Measurements from ENCODE around the gene GRIN1.

DNA sequence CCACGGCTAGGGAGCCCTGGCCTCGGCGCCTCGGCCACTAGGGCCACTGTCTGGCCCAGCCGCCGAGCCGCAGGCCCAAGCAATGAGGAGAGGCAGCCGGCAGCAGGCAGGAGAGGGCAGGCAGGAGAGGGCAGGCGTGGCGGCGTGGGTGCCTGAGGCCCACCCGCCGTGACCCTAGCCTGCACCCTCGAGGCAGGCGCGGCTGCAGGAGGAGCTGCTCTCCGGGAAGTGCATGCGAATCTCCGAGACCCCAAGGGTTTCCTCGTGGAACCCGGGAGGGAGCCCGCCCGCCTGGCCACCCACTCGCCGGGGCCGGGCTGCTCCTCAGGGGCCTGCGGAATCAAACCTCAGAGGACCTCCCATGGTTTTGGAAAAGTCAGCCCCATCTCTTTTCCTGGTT is 9.3 kb downstream of the GRIN1 start:
- TF ChIP-seq, protein P1, sequence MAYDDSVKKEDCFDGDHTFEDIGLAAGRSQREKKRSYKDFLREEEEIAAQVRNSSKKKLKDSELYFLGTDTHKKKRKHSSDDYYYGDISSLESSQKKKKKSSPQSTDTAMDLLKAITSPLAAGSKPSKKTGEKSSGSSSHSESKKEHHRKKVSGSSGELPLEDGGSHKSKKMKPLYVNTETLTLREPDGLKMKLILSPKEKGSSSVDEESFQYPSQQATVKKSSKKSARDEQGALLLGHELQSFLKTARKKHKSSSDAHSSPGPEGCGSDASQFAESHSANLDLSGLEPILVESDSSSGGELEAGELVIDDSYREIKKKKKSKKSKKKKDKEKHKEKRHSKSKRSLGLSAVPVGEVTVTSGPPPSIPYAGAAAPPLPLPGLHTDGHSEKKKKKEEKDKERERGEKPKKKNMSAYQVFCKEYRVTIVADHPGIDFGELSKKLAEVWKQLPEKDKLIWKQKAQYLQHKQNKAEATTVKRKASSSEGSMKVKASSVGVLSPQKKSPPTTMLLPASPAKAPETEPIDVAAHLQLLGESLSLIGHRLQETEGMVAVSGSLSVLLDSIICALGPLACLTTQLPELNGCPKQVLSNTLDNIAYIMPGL (CRISPR knock-in tag; IDR thresholded peaks at IDR 0.05; ENCODE audit: borderline replicate concordance): no peak
- TF ChIP-seq, protein P2, sequence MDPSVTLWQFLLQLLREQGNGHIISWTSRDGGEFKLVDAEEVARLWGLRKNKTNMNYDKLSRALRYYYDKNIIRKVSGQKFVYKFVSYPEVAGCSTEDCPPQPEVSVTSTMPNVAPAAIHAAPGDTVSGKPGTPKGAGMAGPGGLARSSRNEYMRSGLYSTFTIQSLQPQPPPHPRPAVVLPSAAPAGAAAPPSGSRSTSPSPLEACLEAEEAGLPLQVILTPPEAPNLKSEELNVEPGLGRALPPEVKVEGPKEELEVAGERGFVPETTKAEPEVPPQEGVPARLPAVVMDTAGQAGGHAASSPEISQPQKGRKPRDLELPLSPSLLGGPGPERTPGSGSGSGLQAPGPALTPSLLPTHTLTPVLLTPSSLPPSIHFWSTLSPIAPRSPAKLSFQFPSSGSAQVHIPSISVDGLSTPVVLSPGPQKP (IDR thresholded peaks at IDR 0.05; ENCODE audit: low read depth, low read length): no peak
- no peak for TF ChIP-seq CHD2 (IDR thresholded peaks at IDR 0.05; ENCODE audit: low read length, partially characterized antibody)
